CD14-positive monocyte (primary cell): Measurements from ENCODE around the gene ABI1. TPM values are rescaled to one million over a fixed set of nuclear protein-coding genes. Genes with fewer than 3 reads are reported as not detected.
A peak's percentile ranks its signal among the peaks of the same experiment; 100 is the strongest.

Experiments
- DNase-seq, 3 donors: peaks; one replicate each; pipeline ENCODE4 v3.0.0-alpha.2; 2011 to 2022
- H2AFZ ChIP-seq: 2 replicates; pipeline ENCODE4 v1.6.0; 2012; ENCODE audit warnings: mild to moderate bottlenecking, low read depth, low read length, inconsistent platforms; ENCODE audit not compliant: insufficient read depth, poor library complexity, severe bottlenecking
- H3K27ac ChIP-seq, 2 donors: 1 replicate in 1 of 2; 2 replicates in 1 of 2; pipeline ENCODE4 v1.5.1; 2012 to 2013; ENCODE audit warnings: low read length in 2 of 2, control low read depth in 1 of 2, inconsistent platforms in 1 of 2, low read depth in 1 of 2, mild to moderate bottlenecking in 1 of 2
- H3K27me3 ChIP-seq, 2 donors: one replicate each; pipeline versions ENCODE4 v1.6.0 to v1.6.1; 2011 to 2013; ENCODE audit warnings: low read length in 2 of 2; ENCODE audit not compliant: control insufficient read depth in 2 of 2, insufficient read depth in 2 of 2
- H3K36me3 ChIP-seq, 2 donors: replicated peaks in 1 of 2; 1 replicate in 1 of 2; 2 replicates in 1 of 2; pipeline versions ENCODE4 v1.5.1 to v1.6.1; 2012 to 2013; ENCODE audit warnings: low read length in 2 of 2, control low read depth in 1 of 2, inconsistent platforms in 1 of 2, mild to moderate bottlenecking in 1 of 2; ENCODE audit not compliant: insufficient read depth in 2 of 2, control insufficient read depth in 1 of 2
- H3K4me1 ChIP-seq, 2 donors: 1 replicate in 1 of 2; 2 replicates in 1 of 2; pipeline versions ENCODE4 v1.5.1 to v1.6.1; 2012 to 2013; ENCODE audit warnings: low read length in 2 of 2, control low read depth in 1 of 2, inconsistent platforms in 1 of 2, mild to moderate bottlenecking in 1 of 2, moderate library complexity in 1 of 2; ENCODE audit not compliant: insufficient read depth in 2 of 2, control insufficient read depth in 1 of 2
- H3K4me2 ChIP-seq: replicated peaks from 2 replicates; pipeline ENCODE3; 2012; ENCODE audit warnings: low read length, moderate library complexity, mild to moderate bottlenecking; ENCODE audit not compliant: poor library complexity, severe bottlenecking; ENCODE audit errors: extremely low read depth
- H3K4me3 ChIP-seq, 3 experiments: fragments of 200-600 bp in 1 of 3; sonication (generic) in 1 of 3; replicated peaks in 1 of 3; 1 replicate in 2 of 3; 2 replicates in 1 of 3; pipeline ENCODE4 v1.5.1; 2011 to 2013; ENCODE audit warnings: low read length in 3 of 3, mild to moderate bottlenecking in 3 of 3, control low read depth in 2 of 3, low read depth in 2 of 3, inconsistent platforms in 1 of 3, moderate library complexity in 1 of 3
- H3K79me2 ChIP-seq: 2 replicates; pipeline ENCODE4 v1.6.0; 2012; ENCODE audit warnings: mild to moderate bottlenecking, control low read depth, inconsistent platforms, low read length, moderate library complexity; ENCODE audit not compliant: insufficient read depth
- H3K9ac ChIP-seq: 2 replicates; pipeline ENCODE4 v1.6.0; 2017; ENCODE audit warnings: low read length, mild to moderate bottlenecking; ENCODE audit not compliant: insufficient read depth, poor library complexity, severe bottlenecking
- H3K9me3 ChIP-seq, 2 donors: replicated peaks in 1 of 2; 1 replicate in 1 of 2; 2 replicates in 1 of 2; pipeline versions ENCODE4 v1.5.1 to v1.6.1; 2012 to 2013; ENCODE audit warnings: low read length in 2 of 2, control low read depth in 1 of 2; ENCODE audit not compliant: control insufficient read depth in 1 of 2, insufficient read depth in 1 of 2
- H4K20me1 ChIP-seq: 2 replicates; pipeline ENCODE4 v1.6.0; 2012; ENCODE audit warnings: mild to moderate bottlenecking, low read length, control low read depth, moderate library complexity; ENCODE audit not compliant: insufficient read depth
- H3K27ac Mint-ChIP-seq, 7 donors: one replicate each; pipeline ENCODE4 v1.8.0; 2020; ENCODE audit warnings: mild to moderate bottlenecking in 7 of 7, mixed read lengths in 7 of 7, moderate library complexity in 6 of 7, inconsistent platforms in 2 of 7
- H3K27me3 Mint-ChIP-seq, 3 donors: one replicate each; pipeline ENCODE4 v1.8.0; 2021 to 2022; ENCODE audit warnings: low read depth in 3 of 3, mild to moderate bottlenecking in 3 of 3, mixed read lengths in 3 of 3, moderate library complexity in 3 of 3, inconsistent platforms in 1 of 3
- H3K36me3 Mint-ChIP-seq, 2 donors: one replicate each; pipeline ENCODE4 v1.8.0; 2020; ENCODE audit warnings: mixed read lengths in 2 of 2, inconsistent platforms in 1 of 2, mild to moderate bottlenecking in 1 of 2
- H3K4me1 Mint-ChIP-seq: one replicate; pipeline ENCODE4 v1.8.0; 2020; ENCODE audit warnings: mild to moderate bottlenecking, mixed read lengths
- H3K4me3 Mint-ChIP-seq, 2 donors: one replicate each; pipeline ENCODE4 v1.8.0; 2020; ENCODE audit warnings: mild to moderate bottlenecking in 2 of 2, mixed read lengths in 2 of 2, moderate library complexity in 1 of 2
- H3K9me3 Mint-ChIP-seq, 7 donors: one replicate each; pipeline ENCODE4 v1.8.0; 2020 to 2022; ENCODE audit warnings: mixed read lengths in 7 of 7, mild to moderate bottlenecking in 6 of 7, moderate library complexity in 6 of 7, inconsistent platforms in 2 of 7
- WGBS: methylation state at CpG from one replicate; pipeline ENCODE4 v1.1.5; 2013; ENCODE audit warnings: missing lambda C conversion rate; ENCODE audit not compliant: insufficient coverage; 5-methylcytosine and 5-hydroxymethylcytosine counted together
- intact Hi-C, 2 donors: fragments of 100-400 bp; cut with micrococcal nuclease; formaldehyde crosslinking; loops; one replicate each; pipeline versions ENCODE4 v1.15.0 to v1.15.1; 2023
- polyA plus RNA-seq, 3 donors: library from polyadenylated mRNA; depleted of rRNA in 1 of 3; unstranded in 2 of 3; stranded (reverse) in 1 of 3; fragments of 300-500 nt in 2 of 3; fragments of >200 nt in 1 of 3; fragmentation: Illumina TruSeq in 2 of 3; gene quantifications; 1 replicate in 2 of 3; 2 replicates in 1 of 3; pipeline ENCODE4 v1.2.3, GENCODE V29; 2012 to 2021
- TF ChIP-seq, protein P1 (sequence below): fragments of 200-600 bp; IDR thresholded peaks from one replicate; pipeline ENCODE4 v1.8.0; 2022; ENCODE audit warnings: antibody characterized with exemption, mild to moderate bottlenecking

The ABI1 gene
- polyA plus RNA-seq, 3 donors, result 39.8 to 77.2 (median 61.5) TPM

DNA sequence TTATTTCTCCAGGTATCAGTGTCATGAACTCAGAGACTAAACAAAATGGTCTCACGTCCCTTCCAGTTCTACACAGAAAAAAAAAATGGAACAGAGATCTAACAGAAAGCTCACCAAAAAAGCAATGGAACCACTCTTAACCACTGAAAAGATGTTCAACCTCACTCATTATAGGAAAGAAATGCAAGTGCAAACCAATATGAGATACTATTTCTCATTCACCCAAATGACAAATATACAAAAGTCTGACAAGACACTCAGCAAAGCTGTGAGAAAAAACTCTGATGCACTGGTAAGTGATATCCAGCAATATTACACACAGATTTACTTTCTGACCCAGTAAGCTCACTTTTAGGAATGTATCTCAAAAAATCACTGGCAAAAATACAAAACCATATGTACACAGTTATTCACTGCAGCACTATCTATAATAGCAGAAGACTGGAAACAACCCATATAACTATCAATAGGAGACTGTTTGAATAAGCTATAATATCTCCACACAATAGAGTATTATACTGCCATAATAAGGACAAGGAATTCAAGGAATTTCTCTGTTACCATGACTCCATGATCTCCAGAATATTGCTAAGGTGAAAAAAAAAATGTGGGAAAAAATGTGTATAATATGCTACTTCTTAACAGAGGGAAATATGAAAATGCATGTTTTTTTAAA, 36.6 kb downstream of the ABI1 start:
- Mint-ChIP-seq H3K9me3 (no peaks in the 10 kb centered on the region), H3K4me3 (no peak overlapping the region), H3K27ac (peak overlapping the region in 2 of 7 donors; percentile 4 to 35), H3K4me1 (peaks cover 5% of the 10 kb centered on the region), H3K36me3 (peaks cover 21 to 34% of the 10 kb centered on the region in 2 donors), H3K27me3 (no peaks in the 10 kb centered on the region)
- H3K27ac ChIP-seq, result peak overlapping the region in 1 of 2 donors; percentile 17
- peaks cover 100% of the 10 kb centered on the region for H4K20me1 ChIP-seq
- H3K79me2 ChIP-seq, result peaks cover 97% of the 10 kb centered on the region
- intact Hi-C loops, result no loop called here
- H3K4me3 ChIP-seq, result no peak overlapping the region
- H3K4me2 ChIP-seq, result no peak overlapping the region
- TF ChIP-seq, protein P1, sequence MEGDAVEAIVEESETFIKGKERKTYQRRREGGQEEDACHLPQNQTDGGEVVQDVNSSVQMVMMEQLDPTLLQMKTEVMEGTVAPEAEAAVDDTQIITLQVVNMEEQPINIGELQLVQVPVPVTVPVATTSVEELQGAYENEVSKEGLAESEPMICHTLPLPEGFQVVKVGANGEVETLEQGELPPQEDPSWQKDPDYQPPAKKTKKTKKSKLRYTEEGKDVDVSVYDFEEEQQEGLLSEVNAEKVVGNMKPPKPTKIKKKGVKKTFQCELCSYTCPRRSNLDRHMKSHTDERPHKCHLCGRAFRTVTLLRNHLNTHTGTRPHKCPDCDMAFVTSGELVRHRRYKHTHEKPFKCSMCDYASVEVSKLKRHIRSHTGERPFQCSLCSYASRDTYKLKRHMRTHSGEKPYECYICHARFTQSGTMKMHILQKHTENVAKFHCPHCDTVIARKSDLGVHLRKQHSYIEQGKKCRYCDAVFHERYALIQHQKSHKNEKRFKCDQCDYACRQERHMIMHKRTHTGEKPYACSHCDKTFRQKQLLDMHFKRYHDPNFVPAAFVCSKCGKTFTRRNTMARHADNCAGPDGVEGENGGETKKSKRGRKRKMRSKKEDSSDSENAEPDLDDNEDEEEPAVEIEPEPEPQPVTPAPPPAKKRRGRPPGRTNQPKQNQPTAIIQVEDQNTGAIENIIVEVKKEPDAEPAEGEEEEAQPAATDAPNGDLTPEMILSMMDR, result no peak
- H3K9me3 ChIP-seq, result no peaks in the 10 kb centered on the region
- no peaks in the 10 kb centered on the region for H3K27me3 ChIP-seq
- DNase-seq, result no peak
- peaks cover 11 to 37% of the 10 kb centered on the region in 2 donors for H3K36me3 ChIP-seq
- no CpG with 5 or more reads among the region's 1 CpG for WGBS
- no peak overlapping the region for H3K9ac ChIP-seq
- H2AFZ ChIP-seq, result no peak overlapping the region
- no peaks in the 10 kb centered on the region for H3K4me1 ChIP-seq

DNA sequence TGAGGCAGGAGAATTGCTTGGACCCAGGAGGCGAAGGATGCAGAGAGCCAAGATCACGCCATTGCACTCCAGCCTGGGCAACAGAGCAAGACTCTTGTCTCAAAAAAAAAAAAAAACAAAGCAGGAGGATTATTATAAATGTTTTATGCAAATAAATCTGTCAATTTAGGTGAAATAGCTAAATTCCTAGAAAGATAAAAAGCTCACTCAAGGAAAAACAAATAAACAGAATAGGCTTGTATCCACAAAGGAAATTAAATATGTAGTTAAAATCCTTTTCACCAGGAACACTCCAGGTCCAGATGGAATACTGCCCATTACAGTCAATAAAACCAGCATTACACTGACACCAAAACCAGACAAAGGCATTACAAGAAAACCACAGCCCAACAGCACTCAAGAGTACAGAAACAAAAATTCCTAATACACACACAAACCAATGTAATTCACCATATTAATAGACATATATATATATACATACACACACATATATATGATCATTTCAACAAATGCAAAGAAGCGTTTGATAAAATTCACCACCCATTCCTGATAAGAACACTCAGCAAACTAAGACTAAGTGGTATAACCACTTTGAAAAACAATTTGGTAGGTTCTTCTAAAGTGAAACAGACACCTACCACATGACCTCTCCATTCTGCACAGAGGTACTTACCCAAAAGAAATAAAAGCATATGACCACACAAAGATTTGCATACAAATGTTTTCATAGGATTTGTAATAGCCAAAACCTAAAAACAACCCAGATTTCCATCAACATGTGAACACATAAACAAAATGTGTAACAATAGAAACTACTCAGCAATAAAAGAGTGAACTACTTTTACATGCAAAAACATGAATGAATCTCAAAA, 38.8 kb downstream of the ABI1 start:
- no CpG with 5 or more reads among the region's 3 CpGs for WGBS
- H3K4me3 Mint-ChIP-seq, result no peak overlapping the region
- peaks cover 10% of the 10 kb centered on the region for H3K4me1 Mint-ChIP-seq
- peaks cover 11 to 53% of the 10 kb centered on the region in 2 donors for H3K36me3 ChIP-seq
- peaks cover 100% of the 10 kb centered on the region for H4K20me1 ChIP-seq
- no peak overlapping the region for H3K4me3 ChIP-seq
- H3K27ac ChIP-seq, result no peak overlapping the region
- H3K27me3 ChIP-seq, result no peaks in the 10 kb centered on the region
- no peaks in the 10 kb centered on the region for H3K4me1 ChIP-seq
- H3K4me2 ChIP-seq, result no peak overlapping the region
- H3K9ac ChIP-seq, result no peak overlapping the region
- H3K36me3 Mint-ChIP-seq, result peaks cover 31 to 51% of the 10 kb centered on the region in 2 donors
- H3K27ac Mint-ChIP-seq, result peak overlapping the region in 2 of 7 donors; percentile 59 to 60
- DNase-seq, result no peak
- no peaks in the 10 kb centered on the region for H3K27me3 Mint-ChIP-seq
- intact Hi-C loops, result no loop called here
- TF ChIP-seq, protein P1, result no peak
- no peak overlapping the region for H2AFZ ChIP-seq
- H3K79me2 ChIP-seq, result peaks cover 97% of the 10 kb centered on the region
- no peaks in the 10 kb centered on the region for H3K9me3 ChIP-seq
- no peaks in the 10 kb centered on the region for H3K9me3 Mint-ChIP-seq
